ENCODE data around the gene ABCC11. TPM values are rescaled to one million over a fixed set of nuclear protein-coding genes. Genes with fewer than 3 reads are reported as not detected.

ABCC11 gene
- total and polyA plus RNA-seq, 4 experiments from 2014 or later = 0.07 to 0.09 TPM; not detected in 2

DNA sequence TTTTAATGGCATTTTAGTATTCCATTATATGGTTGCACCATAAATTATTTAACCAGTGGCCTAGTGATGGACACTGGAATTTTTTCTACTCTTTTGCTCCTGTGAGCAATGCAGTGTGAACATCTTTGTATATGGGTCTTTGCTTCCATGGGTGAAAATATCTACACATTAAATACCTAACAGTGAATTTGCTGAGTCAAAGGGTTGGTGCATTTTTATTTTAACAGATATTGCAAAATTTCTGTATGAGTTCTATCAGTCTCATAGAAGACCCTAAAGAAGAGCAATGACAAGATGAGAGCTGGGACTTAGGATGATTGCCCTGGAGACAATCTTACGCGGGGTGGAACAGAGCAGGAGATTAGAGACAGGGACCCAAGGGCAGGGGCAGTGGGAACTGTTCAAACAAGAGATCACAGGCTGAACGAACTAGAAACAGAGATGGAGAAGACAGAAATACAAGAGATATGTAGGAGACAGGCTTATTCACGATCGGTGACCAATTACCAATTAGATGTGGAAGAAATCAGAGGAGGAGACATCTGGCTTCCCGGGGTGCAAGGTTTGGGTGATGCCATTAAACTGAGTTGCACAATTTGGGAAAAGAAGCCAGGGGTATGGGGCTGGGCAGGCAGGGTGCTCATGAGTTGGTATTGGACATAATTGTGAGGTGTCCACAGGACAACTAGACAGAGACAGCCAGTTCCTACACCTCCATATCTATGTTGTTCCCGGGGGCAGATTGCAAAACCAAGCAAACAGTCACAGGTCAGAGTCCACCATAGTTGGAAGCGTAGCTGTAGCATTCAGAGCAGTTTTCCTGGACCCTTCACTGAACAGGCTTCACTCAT, 43.1 kb downstream of the ABCC11 start:
- ChIA-PET POLR2A (ENCODE audit: partially characterized antibody) (no interaction called here), CTCF (ENCODE audit: partially characterized antibody) (no interaction called here)
- Mint-ChIP-seq H3K36me3 (no peaks in the 10 kb centered on the region), H3K9me3 (no peaks in the 10 kb centered on the region), H3K27me3 (peaks cover 9 to 16% of the 10 kb centered on the region in 2 donors), H3K4me3 (peak overlapping the region in 1 of 8 donors; percentile 4), H3K27ac (no peak overlapping the region), H3K4me1 (no peaks in the 10 kb centered on the region)
- Histone ChIP-seq H3K36me3 (ENCODE audit: insufficient read depth, low read length) (no peaks in the 10 kb centered on the region), H3K27ac (ENCODE audit: low read depth, low read length) (no peak overlapping the region), H3K4me3 (ENCODE audit: low read length in 2 of 2) (no peak overlapping the region), H3K9me3 (ENCODE audit: control insufficient read depth in 1 of 2, low read length in 2 of 2) (no peaks in the 10 kb centered on the region), H3K27me3 (ENCODE audit: insufficient read depth, low read length) (no peaks in the 10 kb centered on the region), H3K4me1 (ENCODE audit: insufficient read depth, low read length) (no peaks in the 10 kb centered on the region)
- DNase-seq = no peak
- intact Hi-C loops (cut with micrococcal nuclease) = no loop called here

- no peaks in the 10 kb centered on the region for H3K36me3 Mint-ChIP-seq
- intact Hi-C loops (cut with micrococcal nuclease) = no loop called here
- no peaks in the 10 kb centered on the region for H3K9me3 Mint-ChIP-seq
- H3K4me1 ChIP-seq (ENCODE audit: insufficient read depth, low read length) = no peaks in the 10 kb centered on the region
- no peak for DNase-seq
- ChIA-PET CTCF (ENCODE audit: partially characterized antibody) (no interaction called here), POLR2A (ENCODE audit: partially characterized antibody) (no interaction called here)
- H3K27me3 ChIP-seq (ENCODE audit: insufficient read depth, low read length) = no peaks in the 10 kb centered on the region
- no peaks in the 10 kb centered on the region for H3K36me3 ChIP-seq (ENCODE audit: insufficient read depth, low read length)
- H3K27me3 Mint-ChIP-seq = peaks cover 5 to 9% of the 10 kb centered on the region in 2 donors
- H3K27ac ChIP-seq (ENCODE audit: low read depth, low read length) = no peak overlapping the region
- no peak overlapping the region for H3K4me3 ChIP-seq (ENCODE audit: low read length in 2 of 2)
- no peaks in the 10 kb centered on the region for H3K9me3 ChIP-seq (ENCODE audit: control insufficient read depth in 1 of 2, low read length in 2 of 2)
- H3K4me3 Mint-ChIP-seq = no peak overlapping the region
- H3K4me1 Mint-ChIP-seq = no peaks in the 10 kb centered on the region
- H3K27ac Mint-ChIP-seq = peak overlapping the region in 1 of 7 donors; percentile 17
These were observed 45.7 kb downstream of the ABCC11 start for GRCh38 chr16:48201515-48202201.

DNA sequence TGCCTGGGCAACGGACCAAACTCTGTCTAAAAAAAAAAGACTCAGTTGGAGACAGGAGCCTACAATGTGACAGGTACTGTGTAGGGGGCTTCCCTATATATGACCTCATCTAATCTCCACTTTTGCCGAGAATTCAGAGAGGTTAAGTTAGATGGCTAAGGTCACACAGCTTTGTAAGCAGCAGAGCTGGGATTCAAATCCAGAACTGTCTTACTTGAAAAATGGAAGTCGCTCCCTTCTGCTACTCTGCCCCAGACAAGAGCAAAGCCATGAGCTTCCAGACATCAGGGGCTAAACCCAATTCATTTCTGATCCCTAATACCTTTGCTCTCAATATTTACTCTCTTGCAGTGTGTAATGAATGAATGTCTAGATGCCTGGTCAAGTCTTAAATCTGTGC, 50.0 kb downstream of the ABCC11 start:
- no peaks in the 10 kb centered on the region for H3K9me3 ChIP-seq (ENCODE audit: control insufficient read depth in 1 of 2, low read length in 2 of 2)
- CTCF ChIA-PET (ENCODE audit: partially characterized antibody) = interaction anchor here (0.6 kb wide), 1 partner anchor 1214 kb away, joined by 3 read pairs; no protein-coding TSS in a partner anchor
- no peak overlapping the region for H3K27ac ChIP-seq (ENCODE audit: low read depth, low read length)

DNA sequence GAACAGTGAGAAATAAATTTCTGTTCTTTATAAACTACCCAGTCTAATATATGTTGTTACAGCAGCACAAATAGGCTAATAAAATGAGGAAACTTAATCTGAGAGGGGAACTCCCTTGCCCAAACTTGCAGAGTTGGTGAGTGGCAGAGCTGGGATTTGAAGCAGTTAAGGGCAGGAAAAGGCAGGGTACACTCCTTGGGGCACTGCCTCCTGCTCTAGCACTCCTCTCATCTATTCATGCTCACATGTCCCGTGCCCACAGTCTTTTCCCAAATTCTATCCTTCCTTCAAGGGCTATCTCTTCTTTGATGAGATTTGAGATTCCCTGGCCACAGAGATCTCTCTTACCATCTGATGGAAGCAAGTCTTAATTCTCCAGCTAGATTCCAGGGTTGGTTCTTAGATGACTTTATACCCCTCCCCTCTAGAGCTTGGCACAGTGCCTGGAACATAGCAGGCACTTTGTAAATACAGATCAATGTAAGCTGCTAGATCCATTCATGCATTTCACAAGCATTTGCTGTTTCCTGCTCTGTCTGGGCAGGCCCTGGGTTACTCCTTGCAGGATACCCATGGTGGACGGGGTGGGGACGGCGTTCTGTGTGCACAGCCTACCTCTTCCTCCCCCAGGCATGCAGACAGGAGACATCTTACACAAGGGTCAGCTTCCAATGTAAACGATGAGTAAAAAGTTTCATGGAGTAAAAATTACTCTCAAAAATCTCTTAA, 52.3 kb downstream of the ABCC11 start:
- H3K27me3 ChIP-seq (ENCODE audit: insufficient read depth, low read length) = no peaks in the 10 kb centered on the region
- Mint-ChIP-seq H3K9me3 (peaks cover 0 to 3% (median 0%) of the 10 kb centered on the region in 8 donors), H3K36me3 (no peaks in the 10 kb centered on the region), H3K4me3 (no peak overlapping the region), H3K4me1 (peaks cover 0 to 2% (median 1%) of the 10 kb centered on the region in 4 donors), H3K27ac (no peak overlapping the region), H3K27me3 (peaks cover 0 to 4% of the 10 kb centered on the region in 2 donors)
- no peak for DNase-seq
- ChIA-PET POLR2A (ENCODE audit: partially characterized antibody) (no interaction called here), CTCF (ENCODE audit: partially characterized antibody) (no interaction called here)
- no peaks in the 10 kb centered on the region for H3K4me1 ChIP-seq (ENCODE audit: insufficient read depth, low read length)
- no peaks in the 10 kb centered on the region for H3K9me3 ChIP-seq (ENCODE audit: control insufficient read depth in 1 of 2, low read length in 2 of 2)
- H3K36me3 ChIP-seq (ENCODE audit: insufficient read depth, low read length) = no peaks in the 10 kb centered on the region
- H3K27ac ChIP-seq (ENCODE audit: low read depth, low read length) = no peak overlapping the region
- no peak overlapping the region for H3K4me3 ChIP-seq (ENCODE audit: low read length in 2 of 2)
- intact Hi-C loops (cut with micrococcal nuclease) = no loop called here

More for the DNA sequence above, 50.0 kb downstream of the ABCC11 start:
- no peaks in the 10 kb centered on the region for H3K4me1 ChIP-seq (ENCODE audit: insufficient read depth, low read length)
- no peak for DNase-seq
- Mint-ChIP-seq H3K4me1 (no peaks in the 10 kb centered on the region), H3K36me3 (no peaks in the 10 kb centered on the region), H3K27me3 (peaks cover 1 to 6% of the 10 kb centered on the region in 2 donors), H3K27ac (no peak overlapping the region), H3K4me3 (no peak overlapping the region), H3K9me3 (peaks cover 0 to 3% (median 0%) of the 10 kb centered on the region in 8 donors)
- no peaks in the 10 kb centered on the region for H3K36me3 ChIP-seq (ENCODE audit: insufficient read depth, low read length)
- intact Hi-C loops (cut with micrococcal nuclease) = no loop called here
- H3K27me3 ChIP-seq (ENCODE audit: insufficient read depth, low read length) = no peaks in the 10 kb centered on the region
- no peak overlapping the region for H3K4me3 ChIP-seq (ENCODE audit: low read length in 2 of 2)
- POLR2A ChIA-PET (ENCODE audit: partially characterized antibody) = no interaction called here

DNA sequence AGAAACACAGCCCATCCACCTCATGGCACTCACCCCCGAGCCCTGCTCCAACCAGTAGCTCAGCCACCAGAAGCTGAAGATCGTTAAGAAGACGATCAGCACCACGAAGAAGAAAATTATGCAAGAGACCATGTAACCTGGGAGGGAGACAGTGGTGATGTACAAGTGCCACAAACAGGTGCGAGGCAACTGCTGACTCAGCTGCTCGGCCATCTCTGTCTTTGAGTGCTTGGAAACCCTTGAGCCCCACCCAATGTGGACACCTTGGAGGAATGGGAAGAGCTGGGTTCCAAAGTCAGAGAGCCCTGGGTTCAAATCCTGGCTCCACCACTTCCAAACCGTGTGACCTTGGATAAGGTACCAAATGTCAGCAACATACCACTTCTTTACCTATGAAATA, 53.5 kb downstream of the ABCC11 start:
- Mint-ChIP-seq H3K9me3 (peaks cover 0 to 3% (median 0%) of the 10 kb centered on the region in 8 donors), H3K27ac (no peak overlapping the region), H3K36me3 (no peaks in the 10 kb centered on the region), H3K4me3 (no peak overlapping the region), H3K27me3 (peaks cover 0 to 3% of the 10 kb centered on the region in 2 donors), H3K4me1 (peaks cover 0 to 4% (median 2%) of the 10 kb centered on the region in 4 donors)
- H3K9me3 ChIP-seq (ENCODE audit: control insufficient read depth in 1 of 2, low read length in 2 of 2) = no peaks in the 10 kb centered on the region
- ChIA-PET POLR2A (ENCODE audit: partially characterized antibody) (no interaction called here), CTCF (ENCODE audit: partially characterized antibody) (no interaction called here)
- intact Hi-C loops (cut with micrococcal nuclease) = no loop called here
- no peak overlapping the region for H3K4me3 ChIP-seq (ENCODE audit: low read length in 2 of 2)
- H3K4me1 ChIP-seq (ENCODE audit: insufficient read depth, low read length) = no peaks in the 10 kb centered on the region
- H3K27ac ChIP-seq (ENCODE audit: low read depth, low read length) = no peak overlapping the region
- no peaks in the 10 kb centered on the region for H3K27me3 ChIP-seq (ENCODE audit: insufficient read depth, low read length)
- H3K36me3 ChIP-seq (ENCODE audit: insufficient read depth, low read length) = no peaks in the 10 kb centered on the region
- no peak for DNase-seq

DNA sequence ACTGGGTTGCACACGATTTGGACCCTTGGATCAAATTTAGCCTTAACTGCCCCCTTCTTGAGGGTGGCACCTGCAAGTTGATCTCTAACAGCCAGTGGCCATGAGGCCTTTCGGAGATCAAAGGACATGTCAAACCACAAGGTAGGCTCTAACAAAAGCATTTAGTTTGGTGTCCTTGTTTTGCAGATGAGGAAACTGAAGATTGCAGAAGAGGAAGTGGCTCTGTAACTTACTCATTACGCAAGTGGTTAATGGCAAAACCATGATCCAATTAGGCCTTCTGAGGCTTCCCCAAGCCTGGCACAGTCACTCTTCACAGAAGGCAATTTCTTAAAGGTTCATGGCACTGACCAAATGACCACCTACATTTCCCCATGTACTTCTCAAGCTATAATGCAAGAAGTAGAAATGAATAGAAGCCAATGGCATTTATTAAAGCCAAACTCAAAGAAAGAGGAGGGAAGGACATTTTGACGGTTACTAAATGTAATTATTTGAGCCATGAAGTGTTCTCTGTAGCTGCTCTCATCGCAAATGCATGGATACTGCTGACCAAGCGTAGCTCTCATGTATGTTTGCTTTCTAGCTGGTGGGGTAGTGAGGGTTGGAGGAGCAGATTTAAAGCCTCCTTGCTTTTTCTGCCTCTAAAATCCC, 58.8 kb downstream of the ABCC11 start:
- Histone ChIP-seq H3K4me3 (ENCODE audit: low read length in 2 of 2) (no peak overlapping the region), H3K27me3 (ENCODE audit: insufficient read depth, low read length) (no peaks in the 10 kb centered on the region), H3K27ac (ENCODE audit: low read depth, low read length) (no peak overlapping the region), H3K4me1 (ENCODE audit: insufficient read depth, low read length) (no peaks in the 10 kb centered on the region), H3K36me3 (ENCODE audit: insufficient read depth, low read length) (no peaks in the 10 kb centered on the region), H3K9me3 (ENCODE audit: control insufficient read depth in 1 of 2, low read length in 2 of 2) (no peaks in the 10 kb centered on the region)
- peaks cover 0 to 3% (median 0%) of the 10 kb centered on the region in 8 donors for H3K9me3 Mint-ChIP-seq
- H3K4me3 Mint-ChIP-seq = no peak overlapping the region
- intact Hi-C loops (cut with micrococcal nuclease) = no loop called here
- peaks cover 0 to 10% (median 4%) of the 10 kb centered on the region in 4 donors for H3K4me1 Mint-ChIP-seq
- ChIA-PET CTCF (ENCODE audit: partially characterized antibody) (no interaction called here), POLR2A (ENCODE audit: partially characterized antibody) (no interaction called here)
- H3K36me3 Mint-ChIP-seq = no peaks in the 10 kb centered on the region
- no peak overlapping the region for H3K27ac Mint-ChIP-seq
- H3K27me3 Mint-ChIP-seq = no peaks in the 10 kb centered on the region
- no peak for DNase-seq

GRCh38 chr16:48187779-48188178, 59.6 kb downstream of the ABCC11 start:
- ChIA-PET POLR2A (ENCODE audit: partially characterized antibody) (no interaction called here), CTCF (ENCODE audit: partially characterized antibody) (no interaction called here)
- Mint-ChIP-seq H3K4me3 (no peak overlapping the region), H3K9me3 (no peaks in the 10 kb centered on the region), H3K36me3 (no peaks in the 10 kb centered on the region), H3K27me3 (no peaks in the 10 kb centered on the region), H3K4me1 (peaks cover 0 to 10% (median 4%) of the 10 kb centered on the region in 4 donors), H3K27ac (no peak overlapping the region)
- no peaks in the 10 kb centered on the region for H3K27me3 ChIP-seq (ENCODE audit: insufficient read depth, low read length)
- H3K9me3 ChIP-seq (ENCODE audit: control insufficient read depth in 1 of 2, low read length in 2 of 2) = no peaks in the 10 kb centered on the region
- no peaks in the 10 kb centered on the region for H3K36me3 ChIP-seq (ENCODE audit: insufficient read depth, low read length)
- intact Hi-C loops (cut with micrococcal nuclease) = no loop called here
- no peak for DNase-seq
- H3K27ac ChIP-seq (ENCODE audit: low read depth, low read length) = no peak overlapping the region
- no peaks in the 10 kb centered on the region for H3K4me1 ChIP-seq (ENCODE audit: insufficient read depth, low read length)
- H3K4me3 ChIP-seq (ENCODE audit: low read length in 2 of 2) = no peak overlapping the region

Measured in CD4-positive, alpha-beta memory T cell (primary cell).